OCI-LY3 (cell line): ENCODE data around the gene ATP4A.

Experiments
- H2AFZ ChIP-seq: fragments of 200-600, 300-600 bp; shearing (Covaris generic); 2 replicates; pipeline ENCODE4 v1.6.0; 2014; ENCODE audit warnings: antibody characterized with exemption, low read depth, low read length
- H3K27ac ChIP-seq: fragments of 200-600, 300-600 bp; sonication (generic); 2 replicates; pipeline ENCODE4 v1.5.1; 2014; ENCODE audit warnings: mild to moderate bottlenecking, low read length, moderate library complexity, mixed read lengths
- H3K27me3 ChIP-seq: fragments of 200-600, 300-600 bp; sonication (generic); 2 replicates; pipeline ENCODE4 v1.6.1; 2014; ENCODE audit warnings: low read depth, low read length, mixed read lengths
- H3K36me3 ChIP-seq: fragments of 200-600, 300-600 bp; sonication (generic); replicated peaks from 2 replicates; pipeline ENCODE3; 2014; ENCODE audit warnings: low read depth, low read length, mixed read lengths
- H3K4me1 ChIP-seq: fragments of 300-600, 200-600 bp; sonication (generic); 2 replicates; pipeline ENCODE4 v1.6.1; 2014; ENCODE audit warnings: low read length, mixed read lengths
- H3K4me2 ChIP-seq: fragments of 200-600, 300-600 bp; sonication (generic); 2 replicates; pipeline ENCODE4 v1.6.1; 2014; ENCODE audit warnings: low read length, mixed read lengths
- H3K4me3 ChIP-seq: fragments of 300-600, 200-600 bp; sonication (generic); 2 replicates; pipeline ENCODE4 v1.5.1; 2014; ENCODE audit warnings: antibody characterized with exemption, mild to moderate bottlenecking, low read length, moderate library complexity
- H3K79me2 ChIP-seq: fragments of 300-600, 200-600 bp; shearing (Covaris generic); 2 replicates; pipeline ENCODE4 v1.6.1; 2014; ENCODE audit warnings: mild to moderate bottlenecking, low read length, mixed read lengths
- H3K9ac ChIP-seq: fragments of 300-600, 200-600 bp; shearing (Covaris generic); 2 replicates; pipeline ENCODE4 v1.6.0; 2014; ENCODE audit warnings: mild to moderate bottlenecking, low read length, moderate library complexity
- H3K9me3 ChIP-seq: fragments of 200-600, 300-600 bp; shearing (Covaris generic); 2 replicates; pipeline ENCODE4 v1.6.1; 2014; ENCODE audit warnings: low read length, mixed read lengths; ENCODE audit not compliant: insufficient read depth
- H4K20me1 ChIP-seq: fragments of 200-600, 300-600 bp; sonication (generic); 2 replicates; pipeline ENCODE4 v1.6.1; 2016; ENCODE audit warnings: low read length, mixed read lengths; ENCODE audit not compliant: insufficient read depth
- EZH2phosphoT487 ChIP-seq: fragments of 200-600 bp; shearing (Covaris generic); IDR thresholded peaks from 2 replicates; pipeline ENCODE4 v1.6.1; 2018; ENCODE audit warnings: antibody characterized with exemption, mixed run types, low read depth
- TF ChIP-seq, protein P1 (sequence below): fragments of 200-600, 300-600 bp; sonication (generic); IDR thresholded peaks from 2 replicates; pipeline ENCODE4 v1.5.1; 2014; ENCODE audit warnings: antibody characterized with exemption, low read length, low read depth

The ATP4A gene

DNA sequence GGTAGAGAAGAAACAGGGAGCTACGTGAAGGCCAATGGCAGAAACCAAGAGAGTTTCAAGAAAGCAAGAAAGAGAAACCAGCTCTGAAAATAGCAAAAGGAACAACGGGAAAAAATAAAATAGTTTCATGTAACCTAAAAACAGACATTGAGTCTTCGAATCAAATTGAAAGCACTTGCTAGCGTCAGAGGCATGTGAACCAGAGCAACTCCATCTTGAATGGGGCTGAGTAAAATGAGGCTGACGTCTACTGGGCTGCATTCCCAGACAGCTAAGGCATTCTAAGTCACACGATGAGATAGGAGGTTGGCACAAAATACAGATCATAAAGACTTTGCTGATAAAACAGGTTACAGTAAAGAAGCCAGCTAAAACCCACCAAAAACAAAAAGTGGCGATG is 15.2 kb upstream of the ATP4A start:
- Histone ChIP-seq H3K27ac (no peak overlapping the region), H3K4me1 (no peaks in the 10 kb centered on the region), H3K4me3 (no peak overlapping the region), H3K4me2 (no peak overlapping the region), H2AFZ (no peak overlapping the region), H3K27me3 (peaks cover 3% of the 10 kb centered on the region; the same call in 1 of the 2 replicates), H3K79me2 (no peaks in the 10 kb centered on the region), H3K36me3 (no peaks in the 10 kb centered on the region), H4K20me1 (no peaks in the 10 kb centered on the region), H3K9ac (no peak overlapping the region), H3K9me3 (peaks cover 7% of the 10 kb centered on the region; the same call in 1 of the 2 replicates)
- TF ChIP-seq, protein P1, sequence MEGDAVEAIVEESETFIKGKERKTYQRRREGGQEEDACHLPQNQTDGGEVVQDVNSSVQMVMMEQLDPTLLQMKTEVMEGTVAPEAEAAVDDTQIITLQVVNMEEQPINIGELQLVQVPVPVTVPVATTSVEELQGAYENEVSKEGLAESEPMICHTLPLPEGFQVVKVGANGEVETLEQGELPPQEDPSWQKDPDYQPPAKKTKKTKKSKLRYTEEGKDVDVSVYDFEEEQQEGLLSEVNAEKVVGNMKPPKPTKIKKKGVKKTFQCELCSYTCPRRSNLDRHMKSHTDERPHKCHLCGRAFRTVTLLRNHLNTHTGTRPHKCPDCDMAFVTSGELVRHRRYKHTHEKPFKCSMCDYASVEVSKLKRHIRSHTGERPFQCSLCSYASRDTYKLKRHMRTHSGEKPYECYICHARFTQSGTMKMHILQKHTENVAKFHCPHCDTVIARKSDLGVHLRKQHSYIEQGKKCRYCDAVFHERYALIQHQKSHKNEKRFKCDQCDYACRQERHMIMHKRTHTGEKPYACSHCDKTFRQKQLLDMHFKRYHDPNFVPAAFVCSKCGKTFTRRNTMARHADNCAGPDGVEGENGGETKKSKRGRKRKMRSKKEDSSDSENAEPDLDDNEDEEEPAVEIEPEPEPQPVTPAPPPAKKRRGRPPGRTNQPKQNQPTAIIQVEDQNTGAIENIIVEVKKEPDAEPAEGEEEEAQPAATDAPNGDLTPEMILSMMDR, result no peak
- TF ChIP-seq EZH2phosphoT487, result no peak

DNA sequence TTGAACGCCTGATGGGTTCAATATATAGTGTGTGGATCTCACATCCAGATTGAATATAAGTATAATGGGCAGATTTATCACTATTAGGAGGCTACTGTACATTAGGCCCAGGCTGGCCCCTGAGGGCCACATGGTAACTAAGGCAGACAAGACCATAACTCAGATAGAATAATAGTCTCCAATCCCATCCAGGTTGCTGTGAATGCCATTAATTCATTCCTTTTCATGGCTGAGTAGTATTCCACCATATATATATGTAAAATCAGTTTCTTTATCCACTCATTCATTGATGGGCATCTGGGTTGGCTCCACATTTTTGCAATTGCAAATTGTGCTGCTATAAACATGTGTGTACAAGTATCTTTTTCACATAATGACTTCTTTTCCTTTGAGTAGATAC is 14.5 kb upstream of the ATP4A start:
- Histone ChIP-seq H3K4me1 (no peaks in the 10 kb centered on the region), H2AFZ (no peak overlapping the region), H4K20me1 (no peaks in the 10 kb centered on the region), H3K4me2 (no peak overlapping the region), H3K9ac (no peak overlapping the region), H3K4me3 (no peak overlapping the region), H3K27me3 (no peaks in the 10 kb centered on the region; the same call in 1 of the 2 replicates), H3K36me3 (no peaks in the 10 kb centered on the region), H3K79me2 (no peaks in the 10 kb centered on the region), H3K27ac (no peak overlapping the region), H3K9me3 (peaks cover 7% of the 10 kb centered on the region; the same call in 1 of the 2 replicates)
- TF ChIP-seq EZH2phosphoT487, result no peak
- TF ChIP-seq, protein P1, result no peak

DNA sequence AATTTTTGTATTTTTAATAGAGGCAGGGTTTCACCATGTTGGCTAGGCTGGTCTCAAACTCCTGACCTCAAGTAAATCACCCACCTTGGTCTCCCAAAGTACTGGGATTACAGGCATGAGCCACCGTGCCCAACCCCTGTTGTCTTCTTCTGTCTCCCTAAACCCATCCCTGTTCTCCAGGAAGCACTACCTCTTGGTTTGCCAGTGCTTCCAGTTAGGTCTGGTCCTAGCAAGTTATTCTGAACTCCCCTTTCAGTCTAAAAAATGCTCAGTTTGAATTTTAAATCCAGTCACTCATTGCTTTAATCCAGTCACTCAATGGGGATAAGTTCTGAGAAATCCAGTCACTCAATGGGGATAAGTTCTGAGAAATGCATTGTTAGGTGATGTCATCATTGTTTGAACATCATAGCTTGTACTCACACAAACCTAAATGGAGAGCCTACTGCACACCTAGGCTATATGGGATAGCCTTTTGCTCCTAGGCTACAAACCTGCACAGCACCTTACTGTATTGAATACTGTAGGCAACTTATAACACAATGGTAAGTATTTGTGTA is 8.0 kb upstream of the ATP4A start:
- Histone ChIP-seq H3K4me3 (no peak overlapping the region), H3K27ac (no peak overlapping the region), H3K4me1 (no peaks in the 10 kb centered on the region), H2AFZ (no peak overlapping the region), H3K79me2 (no peaks in the 10 kb centered on the region), H3K4me2 (no peak overlapping the region), H3K27me3 (peaks cover 32% of the 10 kb centered on the region), H3K9me3 (peaks cover 7% of the 10 kb centered on the region; the same call in 1 of the 2 replicates), H3K36me3 (no peaks in the 10 kb centered on the region), H4K20me1 (no peaks in the 10 kb centered on the region), H3K9ac (no peak overlapping the region)
- TF ChIP-seq, protein P1, result no peak
- no peak for TF ChIP-seq EZH2phosphoT487

DNA sequence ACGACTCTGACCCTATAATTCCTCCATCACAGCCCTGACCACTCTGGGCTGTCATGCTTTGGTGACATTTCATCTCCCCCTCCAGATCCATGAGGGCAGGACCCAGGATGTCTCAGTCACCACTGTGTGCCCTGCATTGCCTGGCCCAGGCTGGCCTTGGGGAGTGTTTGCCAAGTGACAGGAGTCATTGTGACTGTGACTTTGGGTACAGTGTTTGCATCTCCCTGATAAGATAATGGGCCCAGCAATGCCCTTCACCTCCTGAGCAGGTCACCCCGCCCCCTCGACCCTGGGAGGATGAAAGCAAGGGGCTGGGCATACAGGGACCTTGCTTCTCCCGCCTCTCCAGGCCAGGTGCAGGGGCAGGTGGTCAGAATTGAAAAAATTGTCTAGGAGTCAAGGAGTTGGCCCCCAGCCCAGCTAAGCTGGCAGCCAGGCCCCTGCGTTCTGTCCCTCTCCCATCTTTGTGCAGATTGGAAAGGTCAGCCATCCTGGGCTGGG is 5.9 kb upstream of the ATP4A start:
- Histone ChIP-seq H3K9ac (no peak overlapping the region), H2AFZ (no peak overlapping the region), H3K4me3 (no peak overlapping the region), H3K27me3 (peaks cover 47% of the 10 kb centered on the region), H3K79me2 (no peaks in the 10 kb centered on the region), H3K4me1 (no peaks in the 10 kb centered on the region), H3K36me3 (no peaks in the 10 kb centered on the region), H4K20me1 (no peaks in the 10 kb centered on the region), H3K27ac (no peak overlapping the region), H3K4me2 (no peak overlapping the region), H3K9me3 (no peaks in the 10 kb centered on the region)
- no peak for TF ChIP-seq EZH2phosphoT487
